HG03439 (cell line): ENCODE data around the gene CCAR1.
"Not testable (repeated sequence)": the region's sequence is repeated elsewhere in the genome, so short reads cannot be mapped to it uniquely, and the experiment has no call there.

ENCODE experiments used
- ATAC-seq: cut with Tn5 transposase; IDR thresholded peaks from one replicate; pipeline ENCODE4 v1.9.1; 2021; ENCODE audit warnings: mild to moderate bottlenecking, moderate library complexity; ENCODE audit not compliant: unreplicated experiment

The CCAR1 gene

DNA sequence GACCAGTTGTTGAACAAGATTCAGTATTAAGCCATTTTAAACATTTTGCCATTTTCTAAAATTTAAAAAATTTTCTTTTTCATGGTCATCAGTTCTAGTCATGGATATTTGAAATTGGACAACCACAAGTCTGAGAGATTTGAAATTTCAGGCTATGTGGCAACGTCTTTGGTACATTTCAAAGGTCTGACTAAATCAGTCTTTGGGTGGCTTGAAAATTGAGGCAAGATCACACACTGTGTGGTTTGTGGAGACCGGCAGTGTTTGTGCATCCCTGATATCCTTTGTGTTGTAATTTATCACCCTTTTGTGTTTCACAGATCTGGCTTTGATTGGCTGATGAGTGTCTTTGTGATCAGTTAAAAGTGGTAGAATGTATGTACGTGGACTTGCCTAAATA lies 35.7 kb downstream of the CCAR1 start:
- ATAC-seq: no peak

DNA sequence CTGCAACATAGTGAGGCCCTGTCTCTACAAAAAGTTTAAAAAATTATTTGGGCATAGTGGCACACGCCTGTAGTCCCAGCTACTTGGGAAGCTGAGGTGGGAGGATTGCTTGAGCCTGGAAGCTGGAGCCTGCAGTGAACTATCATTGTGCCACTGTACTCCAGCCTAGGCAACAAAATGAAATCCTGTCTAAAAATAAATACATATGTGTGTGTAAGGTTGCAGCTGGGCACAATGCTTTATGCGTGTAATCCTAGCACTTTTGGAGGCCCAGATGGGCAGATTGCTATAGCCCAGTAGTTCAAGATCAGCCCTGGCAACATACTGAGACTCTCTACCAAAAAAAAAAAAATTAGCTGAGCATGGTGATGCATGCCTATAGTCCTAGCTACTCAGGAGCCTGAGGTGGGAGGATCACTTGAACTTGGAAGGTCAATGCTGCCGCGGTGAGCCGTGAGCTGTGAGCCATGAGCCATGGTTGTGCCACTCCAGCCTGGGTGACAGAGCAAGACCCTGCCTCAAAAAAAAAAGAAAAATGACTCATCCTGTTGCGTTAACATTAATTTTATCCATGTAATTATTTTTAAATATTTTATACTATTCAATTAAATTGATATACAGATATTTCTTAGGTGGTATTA lies 38.3 kb downstream of the CCAR1 start:
- no peak for ATAC-seq

DNA sequence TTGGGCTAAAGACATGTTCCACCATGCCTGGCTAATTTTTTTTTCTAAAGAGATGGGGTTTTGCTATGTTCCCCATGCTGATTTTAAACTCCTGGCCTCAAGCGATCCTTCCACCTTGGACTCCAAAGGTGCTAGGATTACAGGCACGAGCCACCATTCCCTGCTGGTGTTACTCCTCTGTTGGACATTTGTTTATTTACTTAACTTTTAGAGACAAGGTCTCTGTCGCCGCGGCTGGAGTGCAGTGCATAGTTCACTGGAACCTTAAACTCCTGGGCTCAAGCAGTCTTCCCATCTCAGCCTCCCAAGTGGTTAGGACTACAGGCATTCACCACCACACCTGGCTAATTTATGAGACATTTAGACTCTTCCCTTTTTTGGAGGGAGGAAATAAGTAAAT lies 38.9 kb downstream of the CCAR1 start:
- ATAC-seq: no peak

DNA sequence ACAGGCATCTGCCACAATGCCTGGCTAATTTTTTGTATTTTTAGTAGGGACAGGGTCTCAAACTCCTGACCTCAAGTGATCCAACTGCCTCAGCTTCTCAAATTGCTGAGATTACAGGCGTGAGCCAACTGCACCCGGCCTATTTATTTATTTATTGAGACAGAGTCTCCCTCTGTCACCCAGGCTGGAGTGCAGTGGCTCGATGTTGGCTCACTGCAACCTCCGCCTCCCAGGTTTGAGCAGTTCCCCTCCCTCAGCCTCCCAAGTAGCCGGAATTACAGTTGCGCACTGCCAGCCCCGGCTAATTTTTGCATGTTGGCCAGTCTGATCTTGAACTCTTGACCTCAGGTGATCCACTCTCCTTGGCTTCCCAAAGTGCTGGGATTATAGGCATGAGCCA lies 46.4 kb downstream of the CCAR1 start:
- not testable (repeated sequence) for ATAC-seq

DNA sequence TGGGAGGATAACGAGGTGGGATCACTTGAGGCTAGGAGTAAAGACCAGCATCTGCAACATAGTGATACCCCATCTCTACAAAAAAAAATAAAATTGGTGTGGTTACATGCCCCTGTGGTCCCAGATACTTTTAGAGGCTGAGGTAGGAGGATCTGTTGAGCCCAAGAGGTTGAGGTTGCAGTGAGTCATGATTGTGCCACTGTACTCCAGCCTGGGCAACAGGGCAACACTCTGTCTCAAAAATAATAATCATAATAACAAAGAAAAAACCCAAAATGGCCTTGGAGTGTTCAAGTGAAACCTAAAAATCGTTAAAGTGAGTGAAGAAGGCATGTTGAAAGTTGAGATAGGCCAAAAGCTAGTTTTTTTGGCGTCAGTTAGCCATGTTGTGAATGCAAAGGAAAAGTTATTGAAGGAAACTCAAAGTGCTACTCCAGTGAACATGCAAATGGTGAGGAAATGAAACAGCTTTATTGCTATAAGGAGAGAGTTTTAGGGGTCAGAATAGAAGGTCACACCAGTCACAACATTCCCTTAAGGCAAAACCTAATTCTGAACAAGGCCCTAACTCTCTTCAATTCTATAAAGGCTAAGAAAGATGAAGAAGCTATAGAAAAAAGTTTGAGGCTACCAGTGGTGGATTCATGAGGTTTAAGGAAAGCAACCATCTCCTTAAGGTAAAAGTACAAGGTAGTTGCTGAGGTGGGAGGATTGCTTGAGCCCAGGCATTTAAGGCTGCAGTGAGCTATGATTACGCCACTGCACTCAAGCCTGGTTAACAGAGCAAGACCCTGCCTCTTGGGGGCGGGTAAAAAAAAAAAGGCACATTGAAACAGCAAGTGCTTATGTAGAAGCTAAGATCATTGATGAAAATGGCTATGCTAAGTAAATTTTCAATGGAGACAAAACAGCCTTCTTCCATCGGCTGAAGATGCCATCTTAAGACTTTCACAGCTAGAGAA lies 60.9 kb downstream of the CCAR1 start:
- ATAC-seq: no peak

DNA sequence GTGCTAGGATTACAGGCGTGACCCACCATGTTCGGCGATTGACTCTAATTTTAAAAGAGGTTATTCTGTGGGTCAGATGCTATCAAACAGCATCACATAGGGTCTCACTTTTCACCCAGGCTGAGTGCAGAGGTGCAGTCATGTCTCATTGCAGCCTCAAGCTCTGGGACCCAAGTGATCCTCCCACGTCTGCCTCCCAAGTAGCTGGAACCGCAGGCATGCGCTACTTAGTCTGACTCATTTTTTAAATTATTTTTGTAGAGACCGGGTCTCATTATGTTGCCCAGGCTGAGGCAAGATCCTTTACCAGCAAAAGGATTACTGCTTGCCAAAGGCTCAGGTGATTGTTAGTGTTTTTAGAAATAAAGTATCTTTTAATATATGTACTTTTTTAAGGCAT lies 63.4 kb downstream of the CCAR1 start:
- no peak for ATAC-seq

DNA sequence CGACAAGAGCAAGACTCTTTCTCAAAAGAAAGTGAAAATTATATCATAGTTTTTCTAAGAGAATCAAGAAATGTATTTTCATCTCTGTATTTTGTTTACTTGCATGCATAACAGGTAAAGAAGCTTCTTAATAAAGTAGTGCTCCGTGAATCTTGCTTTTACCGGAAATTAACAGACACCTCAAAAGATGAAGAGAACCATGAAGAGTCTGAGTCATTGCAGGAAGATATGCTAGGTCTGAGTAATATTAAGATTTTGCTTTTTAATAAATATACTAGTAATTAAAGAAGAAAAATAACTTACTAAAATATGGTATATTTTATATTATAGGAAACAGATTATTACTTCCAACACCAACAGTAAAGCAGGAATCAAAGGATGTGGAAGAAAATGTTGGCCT lies 66.8 kb downstream of the CCAR1 start:
- ATAC-seq: no peak

DNA sequence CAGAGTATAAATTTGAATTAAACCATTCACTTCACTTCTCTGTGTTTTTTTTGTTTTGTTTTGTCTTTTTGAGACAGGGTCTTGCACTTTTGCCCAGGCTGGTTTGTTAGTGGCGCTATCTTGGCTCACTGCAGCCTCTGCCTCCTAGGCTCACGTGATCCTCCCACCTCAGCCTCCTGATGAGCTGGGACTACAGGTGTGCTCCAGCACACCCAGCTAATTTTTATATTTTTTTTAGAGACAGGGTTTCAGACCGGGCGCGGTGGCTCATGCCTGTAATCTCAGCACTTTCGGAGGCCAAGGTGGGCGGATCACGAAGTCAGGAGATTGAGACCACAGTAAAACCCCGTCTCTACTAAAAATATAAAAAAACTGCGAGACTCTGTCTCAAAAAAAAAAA lies 69.4 kb downstream of the CCAR1 start:
- ATAC-seq: no peak

DNA sequence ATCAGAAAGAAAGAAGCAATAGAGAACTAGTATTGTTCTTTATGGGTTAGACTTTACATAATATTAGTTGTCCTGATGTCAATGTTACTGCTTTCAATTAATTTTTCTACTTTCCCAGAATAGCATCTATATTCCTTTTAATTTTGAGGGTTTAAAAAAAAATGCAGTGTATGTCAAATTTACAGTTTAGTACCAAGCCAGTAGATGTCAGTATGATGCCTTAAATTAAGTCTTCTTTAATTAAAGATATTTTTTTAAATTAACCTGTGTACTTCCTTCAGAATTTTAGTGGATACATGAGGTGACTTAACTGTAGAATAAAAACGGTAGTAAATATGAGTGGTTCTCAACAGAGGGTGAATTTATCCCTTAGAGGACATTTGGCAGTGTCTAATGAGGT lies 71.1 kb downstream of the CCAR1 start:
- ATAC-seq: no peak

DNA sequence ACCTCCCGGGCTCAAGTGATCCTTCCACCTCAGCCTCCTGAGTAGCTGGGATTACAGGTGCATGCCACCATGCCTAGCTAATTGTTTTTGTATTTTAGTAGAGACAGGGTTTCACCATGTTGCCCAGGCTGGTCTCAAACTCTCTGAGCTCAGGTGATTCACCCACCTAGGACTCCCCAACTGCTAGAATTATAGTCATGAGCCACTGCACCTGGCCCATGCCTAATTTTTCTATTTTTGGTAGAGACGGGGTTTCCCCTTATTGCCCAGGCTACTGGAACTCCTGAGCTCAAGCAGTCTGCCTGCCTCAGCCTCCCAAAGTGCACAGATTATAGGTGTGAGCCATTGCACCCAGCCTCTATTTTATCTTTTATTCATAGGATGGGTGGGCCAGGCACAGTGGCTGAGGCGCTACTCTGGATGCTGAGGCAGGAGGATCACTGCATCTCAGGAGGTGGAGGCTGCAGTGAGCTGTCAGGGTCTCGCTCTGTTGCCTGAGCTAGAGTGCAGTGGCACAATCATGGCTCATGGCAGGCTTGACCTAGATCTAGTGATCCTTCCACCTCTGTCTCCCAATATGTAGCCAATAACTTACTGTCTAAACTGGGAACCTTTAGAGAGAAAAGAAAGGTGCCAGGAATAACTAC lies 75.0 kb downstream of the CCAR1 start:
- no peak for ATAC-seq

DNA sequence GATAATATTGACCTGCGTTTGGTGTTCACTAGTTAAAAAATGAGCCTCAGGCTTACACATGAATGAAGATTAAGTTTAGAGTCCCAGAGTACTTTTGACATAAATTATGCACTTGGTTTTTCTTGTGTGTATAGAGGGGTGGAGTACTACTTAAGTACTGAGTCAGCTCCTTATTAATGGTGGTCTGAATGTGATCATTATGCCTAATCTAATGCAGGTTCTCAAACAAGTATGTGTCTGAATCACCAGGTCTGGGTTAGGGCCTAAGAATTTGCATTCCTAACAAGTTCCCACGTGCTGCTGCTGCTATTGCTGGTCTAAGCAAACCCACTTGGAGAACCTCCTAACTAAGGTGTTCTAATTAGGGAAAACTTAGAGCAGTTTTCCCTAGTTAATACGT lies 75.6 kb downstream of the CCAR1 start:
- ATAC-seq: no peak

DNA sequence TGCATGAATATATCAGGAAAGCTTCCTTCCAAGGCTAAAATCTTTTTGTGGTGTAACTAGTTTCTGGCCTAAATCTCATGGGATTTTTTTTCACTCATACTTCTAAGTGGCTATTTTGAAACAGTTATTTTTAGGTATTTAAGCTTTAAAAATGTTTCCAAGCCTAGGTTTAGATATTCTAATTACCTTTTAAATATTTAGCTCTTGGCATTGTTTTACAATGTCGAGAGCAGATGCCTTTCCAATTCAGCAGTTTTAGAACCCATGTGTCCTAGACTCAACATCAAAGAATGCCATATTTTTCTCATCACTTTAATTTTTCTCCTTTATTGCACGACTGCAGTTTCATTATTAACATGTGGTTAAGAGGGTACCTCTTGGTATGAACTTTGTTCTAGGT lies 79.2 kb downstream of the CCAR1 start:
- no peak for ATAC-seq

DNA sequence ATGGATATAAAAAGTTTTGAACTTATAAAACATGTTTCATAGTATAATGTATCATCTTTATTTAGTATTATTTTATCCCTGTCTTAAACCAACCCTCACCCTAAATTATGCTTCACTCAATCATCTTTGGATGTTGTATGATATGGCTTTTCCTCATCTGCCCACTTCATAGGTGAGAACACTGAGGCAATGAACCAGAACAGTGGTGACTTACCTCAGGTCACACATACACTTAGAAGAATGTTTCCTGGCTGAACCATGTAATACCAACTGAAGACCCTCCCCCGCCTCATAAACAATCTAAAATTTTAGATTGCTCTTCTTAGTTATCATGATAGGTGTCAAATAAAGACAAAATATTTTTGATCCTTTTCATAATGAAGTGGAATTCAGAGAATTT lies 83.7 kb downstream of the CCAR1 start:
- no peak for ATAC-seq

DNA sequence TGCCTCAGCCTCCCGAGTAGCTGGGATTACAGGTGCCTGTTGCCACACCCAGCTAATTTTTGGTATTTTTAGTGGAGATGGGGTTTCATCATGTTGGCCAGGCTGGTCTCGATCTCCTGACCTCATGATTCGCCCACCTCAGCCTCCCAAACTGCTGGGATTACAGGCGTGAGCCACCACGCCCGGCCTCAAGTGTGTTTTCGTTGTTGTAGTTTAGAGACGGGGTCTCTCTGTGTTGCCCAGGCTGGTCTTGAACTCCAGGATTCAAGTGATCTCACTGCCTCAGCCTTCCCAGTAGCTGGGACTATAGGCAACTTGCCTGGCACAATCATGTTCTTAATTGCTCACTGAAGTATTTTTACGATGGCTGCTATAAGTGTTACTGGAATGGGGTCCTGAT lies 89.8 kb downstream of the CCAR1 start:
- not testable (repeated sequence) for ATAC-seq

DNA sequence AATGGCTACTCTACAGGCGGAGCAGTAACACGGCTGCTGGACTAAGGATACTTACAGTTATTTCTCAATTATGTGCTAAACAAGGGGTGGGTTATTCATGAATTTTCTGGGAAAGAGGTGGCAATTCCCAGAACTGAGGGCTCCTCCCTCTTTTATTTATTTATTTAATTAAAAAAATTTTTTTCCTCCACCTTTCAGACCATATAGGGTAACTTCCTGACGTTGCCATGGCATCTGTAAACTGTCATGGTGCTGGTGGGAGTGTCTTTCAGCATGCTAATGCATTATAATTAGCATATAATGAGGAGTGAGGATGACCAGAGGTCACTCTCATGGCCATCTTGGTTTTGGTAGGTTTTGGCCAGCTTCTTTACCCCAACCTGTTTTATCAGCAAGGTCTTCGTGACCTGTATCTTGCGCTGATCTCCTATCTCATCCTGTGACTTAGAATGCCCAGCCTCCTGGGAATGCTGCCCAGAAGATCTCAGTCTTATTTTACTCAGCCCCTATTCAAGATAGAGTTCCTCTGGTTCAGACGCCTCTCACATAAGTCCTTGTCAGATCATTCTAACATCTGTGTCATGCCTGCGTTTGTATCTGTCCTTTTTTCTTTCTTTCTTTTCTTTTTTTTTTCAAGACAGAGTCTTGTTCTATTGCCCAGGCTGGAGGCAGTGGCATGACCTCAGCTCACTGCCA lies 90.4 kb downstream of the CCAR1 start:
- no peak for ATAC-seq

DNA sequence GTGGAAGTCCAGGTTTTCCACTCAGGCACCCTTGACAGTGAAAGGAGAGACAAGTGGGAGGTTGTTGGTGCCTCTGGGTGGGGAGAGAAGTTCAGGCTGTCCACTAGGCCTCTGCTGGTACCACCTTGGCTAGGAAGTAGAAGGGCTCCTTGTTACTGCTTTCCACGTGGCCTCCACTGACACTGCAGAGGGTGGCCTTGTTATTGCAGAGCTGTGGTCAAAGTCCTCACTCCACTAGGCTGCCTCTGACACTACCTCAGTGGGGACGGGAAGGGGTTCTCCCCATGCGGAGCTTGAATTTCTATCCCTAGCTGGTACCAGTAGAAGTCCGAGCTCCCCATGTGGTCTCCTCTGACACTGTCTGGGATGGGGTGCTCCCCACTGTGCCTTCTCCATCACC lies 91.4 kb downstream of the CCAR1 start:
- no peak for ATAC-seq

DNA sequence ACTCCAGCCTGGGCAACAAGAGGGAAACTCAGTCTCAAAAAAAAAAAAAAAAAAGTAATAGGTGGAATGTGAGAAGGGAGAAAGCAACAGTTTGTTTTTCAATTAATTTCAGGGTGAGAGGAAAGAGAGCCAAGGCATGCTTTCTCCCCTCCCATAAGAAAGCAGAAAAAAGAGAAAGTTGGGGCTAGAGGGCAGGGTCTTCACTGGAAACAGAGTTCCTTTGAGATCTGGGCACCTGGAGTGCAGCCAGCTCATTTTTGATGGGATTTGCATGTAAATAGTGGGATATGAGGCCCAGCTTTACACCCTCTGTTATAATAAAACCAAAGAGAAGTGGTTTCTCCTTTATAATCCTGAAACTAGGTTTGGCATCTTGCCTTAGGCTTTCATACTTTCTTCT lies 92.5 kb downstream of the CCAR1 start:
- ATAC-seq: no peak

DNA sequence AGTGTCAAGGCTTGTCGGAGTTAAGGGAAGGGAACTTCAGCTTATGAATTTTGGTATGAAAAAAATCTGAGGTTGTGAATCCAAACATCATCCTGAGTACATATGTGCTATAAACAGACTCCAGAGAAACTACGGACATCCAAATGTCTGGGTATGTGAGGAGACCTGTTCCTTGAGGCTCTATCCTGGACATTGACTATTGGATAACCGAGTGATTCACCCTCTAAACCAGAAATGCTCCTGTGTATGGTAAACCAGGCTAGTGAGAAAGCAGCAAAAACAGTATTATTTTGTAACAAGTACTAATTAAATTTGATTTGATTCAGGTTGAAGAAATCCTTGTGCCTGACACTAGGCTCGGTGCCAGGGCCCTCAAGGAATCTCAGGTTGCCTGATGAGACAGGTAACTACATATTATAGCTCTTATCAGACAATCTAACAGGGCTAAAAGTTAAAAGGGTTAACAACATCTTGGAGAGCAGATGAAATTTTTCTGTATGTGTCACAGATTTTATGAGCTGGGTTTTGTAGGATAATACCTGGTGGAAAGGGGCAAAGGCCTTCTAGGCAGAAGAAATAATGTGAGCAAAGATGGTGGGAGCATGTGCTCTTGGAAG lies 95.9 kb downstream of the CCAR1 start:
- no peak for ATAC-seq

DNA sequence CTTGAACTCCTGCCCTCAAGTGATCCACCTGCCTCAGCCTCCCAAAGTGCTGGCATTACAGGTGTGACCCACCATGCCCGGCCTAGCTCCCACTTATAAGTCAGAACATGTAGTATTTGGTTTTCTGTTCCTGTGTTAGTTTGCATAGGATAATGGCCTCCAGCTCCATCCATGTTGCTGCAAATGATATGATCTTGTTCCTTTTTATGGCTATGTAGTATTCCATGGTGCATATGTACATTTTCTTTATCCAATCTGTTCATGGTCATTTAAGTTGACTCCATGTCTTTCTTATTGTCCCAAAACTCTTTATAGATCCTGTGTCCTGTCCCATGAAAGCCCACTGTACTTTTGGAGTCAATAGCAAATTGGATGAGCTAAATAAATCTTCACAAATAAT lies 99.3 kb downstream of the CCAR1 start:
- ATAC-seq: not testable (repeated sequence)

DNA sequence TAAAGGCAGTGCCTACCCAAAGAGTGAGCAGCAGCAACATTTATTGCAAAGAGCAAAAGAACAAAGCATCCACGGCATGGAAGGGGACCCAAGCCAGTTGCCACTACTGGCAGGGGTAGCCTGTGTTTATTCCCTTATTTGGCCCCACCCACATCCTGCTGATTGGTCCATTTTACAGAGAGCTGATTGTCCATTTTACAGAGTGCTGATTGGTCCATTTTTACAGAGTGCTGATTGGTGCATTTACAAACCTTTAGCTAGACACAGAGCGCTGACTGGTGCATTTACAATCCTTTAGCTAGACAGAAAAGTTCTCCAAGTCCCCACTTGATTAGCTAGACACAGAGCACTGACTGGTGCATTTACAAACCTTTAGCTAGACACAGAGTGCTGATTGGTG lies 101.6 kb downstream of the CCAR1 start:
- ATAC-seq: not testable (repeated sequence)
